ENCODE data around the gene VWC2L. TPM values are rescaled to one million over a fixed set of nuclear protein-coding genes. Genes with fewer than 3 reads are reported as not detected.

Gene VWC2L
- total RNA-seq, 1 experiment from 2014 or later, result not detected

GRCh38 chr2:214624166-214624760 is 213.4 kb downstream of the VWC2L start:
- no peaks in the 10 kb centered on the region for H3K36me3 ChIP-seq (replicated peaks; ENCODE audit: control insufficient read depth, insufficient read depth, low read length)
- H3K4me3 ChIP-seq (ENCODE audit: insufficient read depth, low read depth, low read length), result no peak overlapping the region
- no peaks in the 10 kb centered on the region for H3K27me3 ChIP-seq (ENCODE audit: control insufficient read depth, insufficient read depth, low read length)
- no peak for DNase-seq

- Histone ChIP-seq H3K36me3 (replicated peaks; ENCODE audit: control insufficient read depth, insufficient read depth, low read length) (no peaks in the 10 kb centered on the region), H3K27me3 (ENCODE audit: control insufficient read depth, insufficient read depth, low read length) (no peaks in the 10 kb centered on the region), H3K4me3 (ENCODE audit: insufficient read depth, low read depth, low read length) (no peak overlapping the region)
- no peak for DNase-seq
Measured at GRCh38 chr2:214628091-214628490, 217.2 kb downstream of the VWC2L start.
